Measurements from ENCODE around the gene PPFIBP1. TPM values are rescaled to one million over a fixed set of nuclear protein-coding genes. Genes with fewer than 3 reads are reported as not detected.

The PPFIBP1 gene
- polyA plus RNA-seq, 1 experiment, result 47.5 TPM

DNA sequence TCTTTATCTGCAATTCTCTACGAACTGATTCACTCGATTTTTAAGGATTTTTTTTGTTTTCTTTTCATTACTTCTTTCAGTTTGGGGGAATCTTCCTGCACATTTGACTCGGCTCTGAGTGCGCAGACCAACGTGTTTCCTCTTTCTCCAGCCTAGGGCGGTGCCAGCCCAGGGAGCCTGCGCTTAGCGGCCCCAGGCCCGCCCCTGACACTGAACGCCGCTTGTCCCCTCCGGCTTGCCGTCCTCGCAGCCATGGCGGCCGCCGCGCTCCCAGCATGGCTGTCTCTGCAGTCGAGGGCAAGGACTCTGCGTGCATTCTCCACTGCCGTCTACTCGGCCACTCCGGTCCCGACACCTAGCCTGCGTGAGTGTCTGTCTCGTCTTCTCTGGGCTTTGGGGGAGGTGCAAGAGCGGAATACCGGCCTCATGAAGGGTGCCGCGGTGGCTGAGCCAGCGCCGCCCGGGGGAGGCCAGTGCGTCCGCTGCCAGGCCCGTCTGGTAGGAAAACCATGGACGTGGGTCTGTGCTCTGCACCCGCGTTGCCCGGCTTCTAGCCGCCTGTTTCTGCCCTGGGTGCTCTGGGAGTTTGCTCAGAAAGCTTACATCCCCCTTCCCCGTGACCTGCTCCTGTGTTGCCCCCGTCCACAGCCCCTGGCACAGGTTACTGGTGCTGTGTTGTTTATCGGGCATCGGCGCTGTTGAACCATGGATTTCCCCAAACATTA is 186.7 kb downstream of the PPFIBP1 start, which contains the start of gene MRPS35:
TSS of gene MRPS35 (plus strand) at position 241 of the 725 bp plus-strand sequence. CDS start at position 253, 12 bp downstream.
- POLR2A ChIA-PET, result no interaction called here
- Histone ChIP-seq H3K36me3 (ENCODE audit: control insufficient read depth, insufficient read depth, low read length) (no peaks in the 10 kb centered on the region; the same call in none of the 2 replicates), H3K27me3 (ENCODE audit: control insufficient read depth, insufficient read depth, low read length) (no peaks in the 10 kb centered on the region), H3K4me3 (ENCODE audit: low read depth, low read length) (peak within 1 kb of the TSS; percentile 63)
- TF ChIP-seq, protein P1, sequence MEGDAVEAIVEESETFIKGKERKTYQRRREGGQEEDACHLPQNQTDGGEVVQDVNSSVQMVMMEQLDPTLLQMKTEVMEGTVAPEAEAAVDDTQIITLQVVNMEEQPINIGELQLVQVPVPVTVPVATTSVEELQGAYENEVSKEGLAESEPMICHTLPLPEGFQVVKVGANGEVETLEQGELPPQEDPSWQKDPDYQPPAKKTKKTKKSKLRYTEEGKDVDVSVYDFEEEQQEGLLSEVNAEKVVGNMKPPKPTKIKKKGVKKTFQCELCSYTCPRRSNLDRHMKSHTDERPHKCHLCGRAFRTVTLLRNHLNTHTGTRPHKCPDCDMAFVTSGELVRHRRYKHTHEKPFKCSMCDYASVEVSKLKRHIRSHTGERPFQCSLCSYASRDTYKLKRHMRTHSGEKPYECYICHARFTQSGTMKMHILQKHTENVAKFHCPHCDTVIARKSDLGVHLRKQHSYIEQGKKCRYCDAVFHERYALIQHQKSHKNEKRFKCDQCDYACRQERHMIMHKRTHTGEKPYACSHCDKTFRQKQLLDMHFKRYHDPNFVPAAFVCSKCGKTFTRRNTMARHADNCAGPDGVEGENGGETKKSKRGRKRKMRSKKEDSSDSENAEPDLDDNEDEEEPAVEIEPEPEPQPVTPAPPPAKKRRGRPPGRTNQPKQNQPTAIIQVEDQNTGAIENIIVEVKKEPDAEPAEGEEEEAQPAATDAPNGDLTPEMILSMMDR (IDR thresholded peaks at IDR 0.05; ENCODE audit: insufficient read depth, low read depth, low read length), result no peak
- DNase-seq (ENCODE audit: low read depth), result peak; percentile 53
- CTCF ChIA-PET, result no interaction called here

- TF ChIP-seq, protein P1 (IDR thresholded peaks at IDR 0.05; ENCODE audit: insufficient read depth, low read depth, low read length), result no peak
- H3K36me3 ChIP-seq (ENCODE audit: control insufficient read depth, insufficient read depth, low read length), result no peaks in the 10 kb centered on the region; the same call in none of the 2 replicates
- no peaks in the 10 kb centered on the region for H3K27me3 ChIP-seq (ENCODE audit: control insufficient read depth, insufficient read depth, low read length)
- peak overlapping the region; percentile 63 for H3K4me3 ChIP-seq (ENCODE audit: low read depth, low read length)
- ChIA-PET CTCF (no interaction called here), POLR2A (no interaction called here)
- no peak for DNase-seq (ENCODE audit: low read depth)
These were observed 187.3 kb downstream of the PPFIBP1 start for GRCh38 chr12:27711317-27711682.

DNA sequence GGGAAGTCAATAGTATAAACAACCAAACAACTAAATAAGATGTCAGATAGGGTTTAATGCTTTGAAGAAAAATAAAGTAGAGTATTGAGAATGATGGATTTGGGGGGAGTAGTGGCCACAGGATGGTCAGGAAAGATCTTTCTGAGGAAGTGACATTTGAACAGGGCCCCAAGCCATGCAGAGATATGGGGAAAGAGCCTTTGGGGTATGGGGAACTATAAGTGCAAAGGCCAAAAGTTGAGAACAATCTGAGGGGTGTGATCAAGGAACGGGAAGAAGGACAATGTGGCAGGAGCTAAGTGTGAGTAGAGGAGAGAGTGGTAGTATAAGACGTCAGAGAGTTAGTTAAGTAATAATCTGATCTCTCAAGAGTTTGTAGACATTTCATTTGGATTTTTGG is 188.0 kb downstream of the PPFIBP1 start:
- no peaks in the 10 kb centered on the region for H3K27me3 ChIP-seq (ENCODE audit: control insufficient read depth, insufficient read depth, low read length)
- TF ChIP-seq, protein P1 (IDR thresholded peaks at IDR 0.05; ENCODE audit: insufficient read depth, low read depth, low read length), result no peak
- H3K4me3 ChIP-seq (ENCODE audit: low read depth, low read length), result peak overlapping the region; percentile 63
- ChIA-PET POLR2A (no interaction called here), CTCF (no interaction called here)
- DNase-seq (ENCODE audit: low read depth), result no peak
- H3K36me3 ChIP-seq (ENCODE audit: control insufficient read depth, insufficient read depth, low read length), result peaks cover 1% of the 10 kb centered on the region

DNA sequence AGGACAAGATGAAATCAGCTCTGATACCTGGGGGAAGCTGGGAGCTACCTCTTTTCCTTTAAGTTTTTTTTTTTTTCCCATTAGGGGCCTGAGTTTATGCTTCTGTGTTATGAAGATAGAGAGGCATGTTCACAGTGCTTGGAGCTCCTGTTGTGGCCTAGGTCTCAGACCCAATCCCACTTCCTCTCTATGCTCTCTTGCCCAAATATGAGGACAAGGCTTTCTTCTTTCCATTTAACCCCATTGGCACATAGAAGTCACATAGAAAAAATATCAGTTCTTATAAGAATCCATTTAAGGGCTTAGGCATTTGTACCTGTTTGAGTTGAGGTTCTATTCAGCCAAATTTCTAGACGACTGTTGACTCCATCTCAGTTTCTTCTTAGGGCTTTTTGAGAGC is 199.2 kb downstream of the PPFIBP1 start:
- no peak overlapping the region for H3K4me3 ChIP-seq (ENCODE audit: low read depth, low read length)
- TF ChIP-seq, protein P1 (IDR thresholded peaks at IDR 0.05; ENCODE audit: insufficient read depth, low read depth, low read length), result no peak
- ChIA-PET CTCF (interaction anchor here (0.6 to 1.8 kb wide), 2 partner anchors 10 to 225 kb away, joined by 3 to 8 read pairs; no protein-coding TSS in a partner anchor), POLR2A (no interaction called here)
- H3K27me3 ChIP-seq (ENCODE audit: control insufficient read depth, insufficient read depth, low read length), result no peaks in the 10 kb centered on the region
- no peak for DNase-seq (ENCODE audit: low read depth)
- H3K36me3 ChIP-seq (ENCODE audit: control insufficient read depth, insufficient read depth, low read length), result peaks cover 1% of the 10 kb centered on the region; the same call in 1 of the 2 replicates

GRCh38 chr12:27730097-27730588 is 206.1 kb downstream of the PPFIBP1 start:
- H3K36me3 ChIP-seq (ENCODE audit: control insufficient read depth, insufficient read depth, low read length), result no peaks in the 10 kb centered on the region; the same call in 1 of the 2 replicates
- no peaks in the 10 kb centered on the region for H3K27me3 ChIP-seq (ENCODE audit: control insufficient read depth, insufficient read depth, low read length)
- H3K4me3 ChIP-seq (ENCODE audit: low read depth, low read length), result no peak overlapping the region
- DNase-seq (ENCODE audit: low read depth), result no peak
- POLR2A ChIA-PET, result no interaction called here
- CTCF ChIA-PET, result no interaction called here
- TF ChIP-seq, protein P1 (IDR thresholded peaks at IDR 0.05; ENCODE audit: insufficient read depth, low read depth, low read length), result no peak
